Hepatocyte (in vitro differentiated cells): ENCODE results near the gene WRNIP1. TPM values are rescaled to one million over a fixed set of nuclear protein-coding genes. Genes with fewer than 3 reads are reported as not detected.

ENCODE experiments used
- DNase-seq: peaks from one replicate; pipeline ENCODE4 v3.0.0-alpha.2; 2016; ENCODE audit warnings: low spot score
- H2AFZ ChIP-seq: fragments of 200-600 bp; sonication (generic); 2 replicates; pipeline ENCODE4 v1.6.0; 2016; ENCODE audit warnings: antibody characterized with exemption, mild to moderate bottlenecking
- H3K27ac ChIP-seq: fragments of 200-600 bp; sonication (generic); 2 replicates; pipeline ENCODE4 v1.5.1; 2016; ENCODE audit warnings: mild to moderate bottlenecking
- H3K27me3 ChIP-seq: fragments of 200-600 bp; sonication (generic); 2 replicates; pipeline ENCODE4 v1.6.1; 2016
- H3K36me3 ChIP-seq: fragments of 200-600 bp; sonication (generic); replicated peaks from 2 replicates; pipeline ENCODE4 v1.5.1; 2016; ENCODE audit warnings: low read depth; ENCODE audit not compliant: insufficient read depth
- H3K4me1 ChIP-seq: fragments of 200-600 bp; sonication (generic); 2 replicates; pipeline ENCODE4 v1.5.1; 2016; ENCODE audit warnings: mild to moderate bottlenecking, moderate library complexity; ENCODE audit not compliant: insufficient read depth
- H3K4me2 ChIP-seq: fragments of 200-600 bp; sonication (generic); 2 replicates; pipeline ENCODE4 v1.6.0; 2016
- H3K4me3 ChIP-seq: fragments of 200-600 bp; sonication (generic); 2 replicates; pipeline ENCODE4 v1.5.1; 2016; ENCODE audit warnings: mild to moderate bottlenecking
- H3K79me2 ChIP-seq: fragments of 200-600 bp; sonication (generic); 2 replicates; pipeline ENCODE4 v1.6.0; 2017; ENCODE audit warnings: mild to moderate bottlenecking
- H3K9me2 ChIP-seq: fragments of 200-600 bp; sonication (generic); replicated peaks from 2 replicates; pipeline ENCODE4 v1.6.0; 2017; ENCODE audit warnings: mild to moderate bottlenecking; ENCODE audit not compliant: insufficient read depth
- H3K9me3 ChIP-seq: fragments of 200-600 bp; sonication (generic); 2 replicates; pipeline ENCODE4 v1.5.1; 2016; ENCODE audit warnings: low read depth, mild to moderate bottlenecking
- H4K20me1 ChIP-seq: fragments of 200-600 bp; sonication (generic); 2 replicates; pipeline ENCODE4 v1.6.0; 2016; ENCODE audit warnings: mild to moderate bottlenecking; ENCODE audit not compliant: insufficient read depth, poor library complexity, severe bottlenecking
- CTCF ChIP-seq: fragments of 200-600 bp; sonication (generic); IDR thresholded peaks from 2 replicates; pipeline ENCODE4 v1.5.1; 2016; ENCODE audit warnings: antibody characterized with exemption, mild to moderate bottlenecking; ENCODE audit not compliant: poor library complexity
- EZH2 ChIP-seq: fragments of 200-600 bp; sonication (generic); IDR thresholded peaks from 2 replicates; pipeline ENCODE4 v1.6.1; 2016; ENCODE audit warnings: antibody characterized with exemption, mild to moderate bottlenecking, borderline replicate concordance
- EZH2phosphoT487 ChIP-seq: fragments of 200-600 bp; sonication (generic); IDR thresholded peaks from one replicate; pipeline ENCODE4 v1.6.1; 2018; ENCODE audit warnings: antibody characterized with exemption, mild to moderate bottlenecking, low read depth, moderate library complexity; ENCODE audit not compliant: unreplicated experiment, severe bottlenecking
- WGBS: methylation state at CpG from one replicate; pipeline ENCODE4 v1.1.6; 2016; ENCODE audit warnings: low lambda C conversion rate; ENCODE audit errors: missing lambda C conversion rate; 5-methylcytosine and 5-hydroxymethylcytosine counted together
- polyA plus RNA-seq: library from polyadenylated mRNA; unstranded; fragments of >200 nt; fragmentation: Nextera tagmentation; extraction: Ambion mirVana; gene quantifications from 2 replicates; pipeline ENCODE4 v1.2.1, GENCODE V29; 2016
- total RNA-seq: library from RNA; depleted of rRNA; stranded (reverse); fragments of >200 nt; gene quantifications from 2 replicates; pipeline ENCODE4 v1.2.3, GENCODE V29; 2014

The WRNIP1 gene
- total and polyA plus RNA-seq, 2 experiments from 2014 or later, result 47.6 to 54.6 TPM

DNA sequence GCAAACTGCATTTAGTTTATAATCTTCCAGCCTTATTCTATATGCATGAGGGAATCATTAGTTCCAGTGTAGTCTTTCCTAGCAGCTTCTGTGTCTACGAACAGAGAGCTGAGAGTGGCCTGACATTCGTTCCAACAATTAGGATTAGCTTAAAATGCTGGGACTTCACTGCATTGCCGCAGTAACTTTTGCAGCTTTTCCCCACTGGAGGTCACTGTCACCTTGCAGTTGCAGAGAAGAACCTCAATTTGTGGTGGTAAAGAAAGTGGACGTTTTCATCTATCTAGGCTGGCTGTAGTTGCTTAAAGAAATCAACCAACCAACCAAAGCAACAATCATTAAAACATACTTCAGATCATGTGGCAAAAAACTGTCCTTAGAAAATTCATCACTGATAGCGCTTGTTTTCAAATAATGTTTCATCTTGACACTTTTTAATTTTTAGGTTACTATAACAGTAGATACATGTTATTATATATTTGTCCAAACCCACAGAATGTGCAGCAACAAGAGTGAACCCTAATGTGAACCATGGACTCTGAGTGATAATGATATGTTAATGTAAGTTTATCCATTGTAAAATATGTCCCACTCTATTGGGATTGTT lies 26.7 kb upstream of the WRNIP1 start:
- WGBS, result 29% methylated on average over 5 of the region's 5 CpGs
- Histone ChIP-seq H3K79me2 (no peaks in the 10 kb centered on the region), H3K9me2 (no peaks in the 10 kb centered on the region), H3K4me2 (no peak overlapping the region), H3K4me1 (no peaks in the 10 kb centered on the region), H3K4me3 (no peak overlapping the region), H3K27me3 (no peaks in the 10 kb centered on the region), H4K20me1 (no peaks in the 10 kb centered on the region), H3K9me3 (no peaks in the 10 kb centered on the region), H3K27ac (no peak overlapping the region), H2AFZ (no peak overlapping the region), H3K36me3 (no peaks in the 10 kb centered on the region)
- peak; percentile 66 for DNase-seq
- TF ChIP-seq CTCF (peak; percentile 78), EZH2phosphoT487 (no peak)

DNA sequence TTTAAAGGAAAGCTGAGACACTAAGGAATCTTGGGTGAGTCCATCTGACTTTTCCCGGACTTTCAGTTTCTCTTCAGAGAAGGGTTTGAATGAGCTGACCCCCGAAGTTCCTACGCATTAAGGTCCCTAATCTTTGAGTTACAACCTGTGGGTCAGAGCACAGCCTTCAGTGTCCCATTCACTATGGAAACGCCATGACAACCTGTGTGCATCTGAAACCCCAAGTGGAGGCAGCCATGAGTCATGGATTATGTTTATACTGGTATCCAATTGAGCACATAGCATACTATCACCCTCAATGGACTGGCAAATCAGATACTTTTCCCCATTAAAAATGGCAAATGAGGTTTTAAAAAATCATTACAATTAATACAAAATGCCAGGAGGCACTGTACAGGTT lies 25.9 kb upstream of the WRNIP1 start:
- H3K36me3 ChIP-seq, result no peaks in the 10 kb centered on the region
- no peaks in the 10 kb centered on the region for H3K27me3 ChIP-seq
- H3K79me2 ChIP-seq, result no peaks in the 10 kb centered on the region
- H3K4me1 ChIP-seq, result no peaks in the 10 kb centered on the region
- no peak overlapping the region for H2AFZ ChIP-seq
- 90% methylated on average over 4 of the region's 4 CpGs for WGBS
- no peak overlapping the region for H3K4me3 ChIP-seq
- H3K9me3 ChIP-seq, result no peaks in the 10 kb centered on the region
- TF ChIP-seq CTCF, result no peak
- H4K20me1 ChIP-seq, result no peaks in the 10 kb centered on the region
- H3K4me2 ChIP-seq, result no peak overlapping the region
- H3K9me2 ChIP-seq, result no peaks in the 10 kb centered on the region
- DNase-seq, result no peak
- no peak overlapping the region for H3K27ac ChIP-seq

GRCh38 chr6:2740581-2740980 lies 24.6 kb upstream of the WRNIP1 start:
- no peak for DNase-seq
- Histone ChIP-seq H3K4me1 (no peaks in the 10 kb centered on the region), H2AFZ (no peak overlapping the region), H3K79me2 (no peaks in the 10 kb centered on the region), H3K9me2 (no peaks in the 10 kb centered on the region), H3K27ac (no peak overlapping the region), H3K4me3 (no peak overlapping the region), H3K4me2 (no peak overlapping the region), H3K27me3 (no peaks in the 10 kb centered on the region), H3K36me3 (no peaks in the 10 kb centered on the region), H3K9me3 (no peaks in the 10 kb centered on the region), H4K20me1 (no peaks in the 10 kb centered on the region)
- 96% methylated on average over 5 of the region's 5 CpGs for WGBS
- TF ChIP-seq EZH2phosphoT487 (no peak), CTCF (no peak), EZH2 (no peak)

- Histone ChIP-seq H3K79me2 (no peaks in the 10 kb centered on the region), H3K36me3 (no peaks in the 10 kb centered on the region), H3K27ac (no peak overlapping the region), H3K27me3 (no peaks in the 10 kb centered on the region), H4K20me1 (no peaks in the 10 kb centered on the region), H2AFZ (no peak overlapping the region), H3K9me3 (no peaks in the 10 kb centered on the region), H3K4me2 (no peak overlapping the region), H3K4me1 (no peaks in the 10 kb centered on the region), H3K4me3 (no peak overlapping the region), H3K9me2 (no peaks in the 10 kb centered on the region)
- 97% methylated on average over 2 of the region's 2 CpGs for WGBS
- TF ChIP-seq EZH2 (no peak), EZH2phosphoT487 (no peak), CTCF (no peak)
- no peak for DNase-seq
Measured at GRCh38 chr6:2741756-2742155, 23.4 kb upstream of the WRNIP1 start.
